Adrenal gland (tissue), 5 donors: ENCODE results near the gene MT1F.

Source experiments
- POLR2A ChIP-seq, 2 donors: fragments of 450-650 bp; IDR thresholded peaks; one replicate each; pipeline ENCODE4 v1.6.1; 2017; ENCODE audit warnings: antibody characterized with exemption in 2 of 2, mild to moderate bottlenecking in 2 of 2, moderate library complexity in 1 of 2
- TF ChIP-seq, protein P1 (sequence below), 6 experiments: fragments of 450-650 bp in 4 of 6; fragments of 200-600 bp in 2 of 6; sonication (generic) in 1 of 6; IDR thresholded peaks; 1 replicate in 5 of 6; 2 replicates in 1 of 6; pipeline versions ENCODE4 v1.5.1 to v1.8.0; 2016 to 2021; ENCODE audit warnings: antibody characterized with exemption in 6 of 6, mild to moderate bottlenecking in 2 of 6, moderate library complexity in 1 of 6
- donor health status: DM: no; HTN: no; CAD: no.

DNA sequence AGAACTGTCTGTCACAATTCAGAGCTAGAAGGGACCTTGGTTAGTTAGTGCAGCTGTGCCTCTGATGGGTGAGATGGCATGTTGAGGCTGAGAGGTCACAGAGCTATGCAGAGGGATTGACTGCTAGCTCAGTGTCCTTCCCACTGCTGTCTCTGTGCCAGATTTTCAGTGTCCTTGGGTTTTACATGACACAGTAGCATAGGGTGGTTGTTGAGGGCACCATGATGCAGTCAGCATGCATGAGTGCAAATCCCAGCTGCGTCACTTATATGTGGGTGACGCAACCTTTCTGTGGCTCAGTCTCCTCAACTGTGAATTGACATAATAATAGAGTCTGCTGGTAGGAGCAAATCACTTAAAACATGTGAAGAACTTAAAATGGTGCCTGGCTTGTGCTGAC lies 16.6 kb upstream of the MT1F start:
- no peak for TF ChIP-seq POLR2A (IDR thresholded peaks at IDR 0.05)
- TF ChIP-seq, protein P1, sequence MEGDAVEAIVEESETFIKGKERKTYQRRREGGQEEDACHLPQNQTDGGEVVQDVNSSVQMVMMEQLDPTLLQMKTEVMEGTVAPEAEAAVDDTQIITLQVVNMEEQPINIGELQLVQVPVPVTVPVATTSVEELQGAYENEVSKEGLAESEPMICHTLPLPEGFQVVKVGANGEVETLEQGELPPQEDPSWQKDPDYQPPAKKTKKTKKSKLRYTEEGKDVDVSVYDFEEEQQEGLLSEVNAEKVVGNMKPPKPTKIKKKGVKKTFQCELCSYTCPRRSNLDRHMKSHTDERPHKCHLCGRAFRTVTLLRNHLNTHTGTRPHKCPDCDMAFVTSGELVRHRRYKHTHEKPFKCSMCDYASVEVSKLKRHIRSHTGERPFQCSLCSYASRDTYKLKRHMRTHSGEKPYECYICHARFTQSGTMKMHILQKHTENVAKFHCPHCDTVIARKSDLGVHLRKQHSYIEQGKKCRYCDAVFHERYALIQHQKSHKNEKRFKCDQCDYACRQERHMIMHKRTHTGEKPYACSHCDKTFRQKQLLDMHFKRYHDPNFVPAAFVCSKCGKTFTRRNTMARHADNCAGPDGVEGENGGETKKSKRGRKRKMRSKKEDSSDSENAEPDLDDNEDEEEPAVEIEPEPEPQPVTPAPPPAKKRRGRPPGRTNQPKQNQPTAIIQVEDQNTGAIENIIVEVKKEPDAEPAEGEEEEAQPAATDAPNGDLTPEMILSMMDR (IDR thresholded peaks at IDR 0.05) = no peak
